GM19438 (cell line): ENCODE measurements around the gene CDK3.

Experiments used
- ATAC-seq: cut with Tn5 transposase; IDR thresholded peaks from one replicate; pipeline ENCODE4 v1.9.1; 2021; ENCODE audit warnings: low read depth; ENCODE audit not compliant: unreplicated experiment

Gene CDK3

GRCh38 chr17:76013377-76013932, 12.8 kb downstream of the CDK3 start:
- no peak for ATAC-seq

DNA sequence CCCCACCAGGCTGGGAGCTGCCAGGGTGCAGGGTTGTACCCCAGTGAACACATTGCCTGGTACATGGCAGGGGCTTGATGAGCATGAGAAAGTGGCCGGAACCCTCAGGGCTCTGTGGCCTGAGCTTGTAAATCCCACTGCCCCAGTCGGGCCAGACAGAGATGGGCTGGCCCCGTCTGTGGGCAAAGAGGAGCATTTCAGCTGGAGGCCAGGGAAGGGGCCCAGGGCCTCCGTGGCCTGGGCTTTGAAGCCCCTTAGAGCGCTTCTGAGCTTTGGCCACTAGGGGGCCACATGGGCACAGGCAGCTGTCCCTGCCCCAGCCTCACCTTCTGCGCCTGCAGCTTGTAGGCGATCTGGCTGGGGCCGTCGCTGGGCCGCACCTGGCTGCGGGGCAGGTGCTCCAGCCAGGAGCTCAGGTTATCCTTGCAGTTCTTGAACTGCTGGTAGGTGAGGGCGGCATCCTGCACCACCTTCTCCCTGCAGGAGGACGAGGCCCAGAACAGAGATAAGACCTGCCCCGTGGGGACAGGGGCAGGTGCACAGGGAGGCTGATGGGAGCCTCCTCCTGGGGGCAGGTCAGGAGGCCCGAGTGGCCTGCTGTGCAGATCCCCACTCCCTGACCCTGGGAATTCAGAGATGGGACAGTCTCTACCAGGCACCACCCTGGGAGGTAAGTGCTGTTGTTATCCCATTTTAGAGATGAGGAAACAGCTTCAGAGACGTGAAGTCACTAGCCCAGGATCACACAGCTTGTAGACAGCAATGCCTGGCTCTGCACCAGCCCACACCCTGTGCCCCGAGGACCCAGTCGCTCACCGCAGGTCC, 13.7 kb downstream of the CDK3 start:
- no peak for ATAC-seq

DNA sequence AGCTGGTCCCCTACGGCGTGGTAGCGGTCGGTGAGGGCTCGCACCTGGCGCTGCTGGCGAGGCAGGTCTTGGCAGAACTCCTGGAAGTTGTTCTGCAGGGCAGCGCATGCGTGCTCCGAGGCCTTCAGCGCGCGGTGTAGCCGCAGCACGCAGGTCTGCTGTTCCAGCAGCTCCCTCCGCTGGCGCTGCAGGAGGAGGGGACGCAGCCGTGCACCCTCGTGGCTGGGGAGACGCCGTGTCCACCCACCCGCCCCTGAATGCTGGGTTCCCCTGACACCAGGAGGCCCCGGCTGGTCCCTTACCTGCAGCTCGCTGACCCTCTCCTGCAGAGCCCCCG, 14.2 kb downstream of the CDK3 start:
- ATAC-seq, result no peak

GRCh38 chr17:76017481-76018339, 17.1 kb downstream of the CDK3 start:
- no peak for ATAC-seq

DNA sequence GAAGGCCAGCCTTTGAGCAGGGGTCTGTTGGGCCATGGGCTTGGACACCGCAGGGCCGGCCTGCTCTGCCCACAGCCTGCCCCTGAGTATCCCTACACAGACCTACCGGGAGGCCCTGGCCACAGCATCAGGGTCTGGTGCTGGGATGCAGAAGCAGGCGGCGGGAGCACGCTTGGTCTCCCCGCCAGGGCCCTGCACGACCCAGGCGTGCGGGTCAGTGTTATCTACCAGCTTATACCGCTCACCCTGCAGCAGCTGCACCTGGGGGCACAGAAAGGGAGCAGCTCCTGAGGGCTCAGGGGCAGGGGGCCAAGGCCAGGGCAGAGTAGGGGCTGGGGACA, 17.7 kb downstream of the CDK3 start:
- ATAC-seq, result no peak

GRCh38 chr17:76018801-76019200, 18.1 kb downstream of the CDK3 start:
- no peak for ATAC-seq

GRCh38 chr17:76019833-76020467, 19.3 kb downstream of the CDK3 start:
- no peak for ATAC-seq

GRCh38 chr17:76022285-76022684, 21.6 kb downstream of the CDK3 start:
- ATAC-seq, result no peak

DNA sequence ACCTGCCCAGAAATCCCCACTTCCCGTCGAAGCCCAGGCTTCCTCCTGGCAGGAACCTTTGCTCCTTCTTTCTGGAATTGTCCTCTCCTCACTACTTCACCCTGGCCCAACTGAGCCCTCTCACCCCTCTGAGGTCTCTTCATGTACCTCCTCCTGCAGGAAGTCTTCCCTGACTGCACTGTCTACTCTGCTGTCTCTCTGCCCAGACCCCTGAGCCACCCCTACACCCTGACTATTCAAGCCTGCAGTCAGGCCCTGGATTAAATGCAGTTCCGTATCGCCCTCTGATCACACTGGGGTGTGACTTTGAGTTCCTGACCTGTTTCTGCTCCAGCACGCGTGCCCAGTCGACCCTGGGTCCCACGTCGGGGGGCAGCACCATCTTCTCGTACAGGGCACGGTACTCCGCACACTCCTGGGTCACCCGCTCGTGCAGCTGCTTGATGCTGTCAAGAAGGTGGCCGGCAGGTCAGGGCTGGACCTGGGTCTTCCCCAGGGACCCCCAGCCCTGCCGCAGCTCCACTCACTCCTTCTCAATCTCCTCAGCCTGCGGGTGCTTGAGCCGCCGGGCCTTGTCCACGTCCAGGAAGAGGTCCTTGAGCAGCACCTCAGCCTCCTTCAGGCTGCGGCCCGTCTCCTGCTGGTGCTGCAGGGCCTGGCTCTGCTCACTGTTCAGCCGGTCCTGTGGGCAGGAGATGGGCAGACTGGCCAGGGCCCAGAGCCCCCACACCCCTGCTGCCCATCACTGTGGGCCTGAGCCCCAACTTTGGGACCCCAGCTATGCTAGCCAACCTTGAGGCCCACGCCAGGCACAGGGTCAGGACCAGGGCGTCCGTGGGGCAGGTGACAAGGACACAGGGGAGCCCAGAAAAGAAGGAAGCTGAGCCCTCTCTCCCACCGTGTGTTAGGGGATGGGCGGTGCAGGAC, 22.6 kb downstream of the CDK3 start:
- no peak for ATAC-seq

GRCh38 chr17:76023900-76024237, 23.2 kb downstream of the CDK3 start:
- no peak for ATAC-seq

GRCh38 chr17:76024353-76024752, 23.7 kb downstream of the CDK3 start:
- no peak for ATAC-seq

DNA sequence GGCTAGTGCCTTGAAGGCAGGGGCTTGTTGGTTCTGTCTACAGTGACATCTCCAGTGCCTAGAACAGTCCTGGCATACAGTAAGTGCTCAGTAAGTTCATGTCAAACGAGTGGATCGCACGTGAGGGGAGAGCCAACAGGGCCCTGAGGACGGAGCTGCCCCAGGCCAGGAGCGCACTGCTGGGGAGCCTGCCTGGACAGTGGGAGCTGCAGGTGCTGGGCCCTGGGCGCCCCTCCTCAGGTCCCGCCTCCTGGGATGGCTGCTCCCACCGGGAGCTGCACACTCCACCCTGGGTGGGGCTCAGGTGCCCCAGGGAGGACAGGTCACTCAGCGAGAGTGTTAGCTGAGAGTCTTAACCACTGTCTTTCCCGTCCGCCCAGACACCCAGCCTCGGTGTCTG, 24.6 kb downstream of the CDK3 start:
- ATAC-seq, result no peak

DNA sequence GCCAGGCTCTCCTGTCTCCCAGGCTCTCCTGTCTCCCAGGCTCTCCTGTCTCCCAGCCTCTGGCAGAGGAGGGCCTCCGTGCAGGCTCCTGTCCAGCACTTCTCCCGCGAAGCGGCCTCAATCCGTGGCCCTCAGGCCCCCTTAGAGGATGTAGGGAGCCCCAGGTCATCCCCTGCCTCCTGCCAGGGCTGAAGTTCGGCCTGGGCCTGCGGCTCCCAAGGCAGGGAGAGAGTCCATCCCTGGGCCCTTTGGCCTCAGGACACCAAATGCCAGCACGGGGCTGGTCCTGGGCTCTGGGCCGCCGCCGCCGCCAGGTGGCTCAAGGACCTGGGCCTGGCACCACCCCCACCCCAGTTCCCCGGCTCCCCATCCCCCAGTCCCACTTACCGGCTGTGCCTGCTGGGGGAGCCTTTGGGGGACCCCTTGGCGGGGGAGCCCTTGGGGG, 26.1 kb downstream of the CDK3 start:
- no peak for ATAC-seq

DNA sequence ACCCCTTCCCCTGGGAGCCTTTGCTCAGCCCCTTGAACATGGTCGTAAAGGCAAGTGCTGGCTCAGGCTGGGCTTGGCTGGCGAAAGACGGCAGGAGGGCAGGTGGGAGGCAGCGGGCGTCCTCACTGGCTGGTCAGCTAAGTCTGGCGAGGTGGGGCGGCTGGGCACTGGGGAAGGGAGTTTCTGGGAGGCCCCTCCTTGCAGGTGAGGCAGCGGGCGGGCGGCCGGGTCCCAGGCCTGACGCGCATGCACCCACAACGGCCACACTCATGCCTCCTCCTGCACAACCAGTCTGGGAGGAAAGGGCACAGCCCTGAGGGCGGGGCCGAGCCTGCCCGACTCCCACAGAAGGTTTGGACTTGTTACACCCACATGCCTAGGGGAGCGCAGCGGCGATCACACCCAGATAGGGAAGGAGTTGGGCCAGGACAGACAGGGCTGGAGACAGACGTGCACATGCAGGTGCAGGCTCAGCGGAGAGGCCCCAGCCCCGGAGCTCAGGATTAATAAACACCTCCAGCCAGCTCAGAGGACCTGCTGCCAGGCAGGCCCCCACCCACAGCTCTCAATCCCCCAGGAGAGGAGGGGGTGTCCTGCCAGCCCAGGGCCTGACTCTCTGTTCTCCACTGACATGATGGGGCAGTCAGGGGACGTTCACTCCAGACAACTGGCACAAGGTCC, 26.6 kb downstream of the CDK3 start, which contains the start of gene EVPL:
Gene EVPL (minus strand): TSS at position 148 of the 681 bp plus-strand sequence. CDS start 108 bp downstream, at position 40.
- no peak for ATAC-seq

GRCh38 chr17:76032073-76032779, 31.6 kb downstream of the CDK3 start:
- ATAC-seq, result no peak

DNA sequence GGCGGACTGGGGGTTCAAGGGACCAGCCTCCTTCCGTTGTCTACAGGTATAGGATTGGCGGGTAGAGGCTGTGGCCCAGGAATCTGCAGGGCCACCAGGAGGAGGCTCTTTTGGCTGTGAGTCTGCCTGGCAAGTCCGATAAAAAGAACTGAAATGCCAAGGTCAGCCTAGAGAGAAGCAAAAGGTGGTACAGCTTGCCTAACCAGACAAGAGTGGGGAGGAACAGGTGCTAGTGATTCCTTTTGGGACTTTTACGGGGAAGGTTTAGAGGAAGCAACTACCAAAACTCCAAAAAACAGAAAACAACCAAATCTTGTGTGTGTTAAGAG, 32.1 kb downstream of the CDK3 start:
- ATAC-seq, result no peak

DNA sequence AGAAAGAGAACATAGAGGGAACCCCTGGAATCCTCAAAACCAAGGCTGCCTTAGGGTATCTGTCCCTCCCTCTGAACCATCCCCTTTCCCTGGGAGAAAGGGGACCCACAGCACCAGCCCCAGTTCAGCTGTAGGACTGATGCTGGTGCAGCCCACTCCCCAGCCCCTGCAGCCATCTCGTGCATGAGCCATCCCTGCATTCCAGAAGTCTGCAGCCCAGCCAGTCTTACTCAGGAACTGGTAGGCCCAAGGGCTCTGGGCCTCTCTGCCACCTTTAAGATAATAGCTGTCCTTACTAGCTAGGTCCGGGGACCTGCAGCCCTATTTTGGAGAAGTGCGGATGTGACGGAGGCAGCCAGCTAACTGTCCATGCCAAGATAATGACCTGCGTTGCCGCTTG, 32.5 kb downstream of the CDK3 start:
- ATAC-seq, result no peak

- no peak for ATAC-seq
Observed at GRCh38 chr17:76034428-76035350, 34.0 kb downstream of the CDK3 start.
